GM21737 (cell line): ENCODE data around the gene SOBP.

Source experiments
- ATAC-seq: cut with Tn5 transposase; IDR thresholded peaks from one replicate; pipeline ENCODE4 v1.9.1; 2021; ENCODE audit warnings: mild to moderate bottlenecking, moderate library complexity; ENCODE audit not compliant: unreplicated experiment

SOBP gene

GRCh38 chr6:107579456-107580056, 89.6 kb downstream of the SOBP start:
- ATAC-seq = no peak

GRCh38 chr6:107582086-107582485, 92.2 kb downstream of the SOBP start:
- no peak for ATAC-seq

GRCh38 chr6:107584726-107585125, 94.8 kb downstream of the SOBP start:
- ATAC-seq = no peak

- ATAC-seq = no peak
These were observed 96.0 kb downstream of the SOBP start for GRCh38 chr6:107585815-107586435.

GRCh38 chr6:107587451-107587850, 97.5 kb downstream of the SOBP start:
- no peak for ATAC-seq

- ATAC-seq = no peak
These were observed 99.3 kb downstream of the SOBP start for GRCh38 chr6:107589199-107589598.

GRCh38 chr6:107589934-107590333, 100.0 kb downstream of the SOBP start:
- ATAC-seq = no peak

GRCh38 chr6:107590378-107590777, 100.5 kb downstream of the SOBP start:
- no peak for ATAC-seq

GRCh38 chr6:107591346-107591745, 101.4 kb downstream of the SOBP start:
- ATAC-seq = no peak

GRCh38 chr6:107592806-107593205, 102.9 kb downstream of the SOBP start:
- ATAC-seq = no peak

- ATAC-seq = no peak
These were observed 104.8 kb downstream of the SOBP start for GRCh38 chr6:107594736-107595135.

GRCh38 chr6:107598091-107598490, 108.2 kb downstream of the SOBP start:
- no peak for ATAC-seq

- ATAC-seq = no peak
These were observed 109.1 kb downstream of the SOBP start for GRCh38 chr6:107599043-107599442.

GRCh38 chr6:107600121-107600520, 110.2 kb downstream of the SOBP start:
- no peak for ATAC-seq

GRCh38 chr6:107600936-107601335, 111.0 kb downstream of the SOBP start:
- ATAC-seq = no peak

GRCh38 chr6:107601406-107601805, 111.5 kb downstream of the SOBP start:
- no peak for ATAC-seq

GRCh38 chr6:107602321-107603005, 112.5 kb downstream of the SOBP start:
- no peak for ATAC-seq

- no peak for ATAC-seq
These were observed 113.1 kb downstream of the SOBP start for GRCh38 chr6:107603006-107603370.

GRCh38 chr6:107604549-107604948, 114.6 kb downstream of the SOBP start:
- no peak for ATAC-seq

GRCh38 chr6:107606407-107606806, 116.5 kb downstream of the SOBP start:
- ATAC-seq = no peak

GRCh38 chr6:107607116-107607515, 117.2 kb downstream of the SOBP start:
- ATAC-seq = no peak

- no peak for ATAC-seq
These were observed 121.3 kb downstream of the SOBP start for GRCh38 chr6:107611094-107611810.
